ENCODE measurements around the gene USH1C.

The USH1C gene

GRCh38 chr11:17559341-17560087 lies 15.3 kb upstream of the USH1C start:
- H3K27me3 ChIP-seq (ENCODE audit: low read depth, low read length) = peaks cover 7% of the 10 kb centered on the region; the same call in 1 of the 2 replicates
- no peak overlapping the region for H2AFZ ChIP-seq (ENCODE audit: low read depth, low read length)
- TF ChIP-seq CTCF (IDR thresholded peaks at IDR 0.05; ENCODE audit: low read depth, low read length) (no peak), EZH2phosphoT487 (IDR thresholded peaks at IDR 0.05; ENCODE audit: low read depth) (no peak)

GRCh38 chr11:17558916-17559315 lies 14.7 kb upstream of the USH1C start:
- Histone ChIP-seq H4K20me1 (ENCODE audit: insufficient read depth, low read length) (no peaks in the 10 kb centered on the region), H3K9ac (ENCODE audit: low read length) (no peak overlapping the region), H2AFZ (ENCODE audit: low read depth, low read length) (no peak overlapping the region), H3K4me1 (ENCODE audit: low read length) (no peaks in the 10 kb centered on the region), H3K9me3 (ENCODE audit: insufficient read depth, low read length) (no peaks in the 10 kb centered on the region), H3K27me3 (ENCODE audit: low read depth, low read length) (peaks cover 7% of the 10 kb centered on the region; the same call in 1 of the 2 replicates), H3K4me2 (ENCODE audit: low read length) (no peak overlapping the region), H3K27ac (ENCODE audit: low read length) (no peak overlapping the region), H3K36me3 (replicated peaks; ENCODE audit: low read depth, low read length) (no peaks in the 10 kb centered on the region), H3K79me2 (ENCODE audit: low read length) (no peaks in the 10 kb centered on the region), H3K4me3 (ENCODE audit: low read length) (no peak overlapping the region)
- TF ChIP-seq CTCF (IDR thresholded peaks at IDR 0.05; ENCODE audit: low read depth, low read length) (no peak), EZH2phosphoT487 (IDR thresholded peaks at IDR 0.05; ENCODE audit: low read depth) (no peak)

More at GRCh38 chr11:17559341-17560087, 15.3 kb upstream of the USH1C start:
- Histone ChIP-seq H3K9me3 (ENCODE audit: insufficient read depth, low read length) (no peaks in the 10 kb centered on the region), H3K27ac (ENCODE audit: low read length) (no peak overlapping the region), H3K79me2 (ENCODE audit: low read length) (no peaks in the 10 kb centered on the region), H3K4me3 (ENCODE audit: low read length) (no peak overlapping the region), H3K36me3 (replicated peaks; ENCODE audit: low read depth, low read length) (no peaks in the 10 kb centered on the region), H4K20me1 (ENCODE audit: insufficient read depth, low read length) (no peaks in the 10 kb centered on the region), H3K9ac (ENCODE audit: low read length) (no peak overlapping the region), H3K4me2 (ENCODE audit: low read length) (no peak overlapping the region), H3K4me1 (ENCODE audit: low read length) (no peaks in the 10 kb centered on the region)

- Histone ChIP-seq H3K79me2 (ENCODE audit: low read length) (no peaks in the 10 kb centered on the region), H3K4me2 (ENCODE audit: low read length) (no peak overlapping the region), H4K20me1 (ENCODE audit: insufficient read depth, low read length) (no peaks in the 10 kb centered on the region), H3K36me3 (replicated peaks; ENCODE audit: low read depth, low read length) (no peaks in the 10 kb centered on the region), H3K4me1 (ENCODE audit: low read length) (peaks cover 7% of the 10 kb centered on the region), H3K4me3 (ENCODE audit: low read length) (no peak overlapping the region), H2AFZ (ENCODE audit: low read depth, low read length) (no peak overlapping the region), H3K27me3 (ENCODE audit: low read depth, low read length) (peaks cover 7% of the 10 kb centered on the region; the same call in 1 of the 2 replicates), H3K9ac (ENCODE audit: low read length) (no peak overlapping the region), H3K27ac (ENCODE audit: low read length) (no peak overlapping the region), H3K9me3 (ENCODE audit: insufficient read depth, low read length) (no peaks in the 10 kb centered on the region)
- TF ChIP-seq CTCF (IDR thresholded peaks at IDR 0.05; ENCODE audit: low read depth, low read length) (no peak), EZH2phosphoT487 (IDR thresholded peaks at IDR 0.05; ENCODE audit: low read depth) (no peak)
Observed at GRCh38 chr11:17558025-17558780, 14.0 kb upstream of the USH1C start.

GRCh38 chr11:17556999-17557398 lies 12.8 kb upstream of the USH1C start:
- no peaks in the 10 kb centered on the region for H4K20me1 ChIP-seq (ENCODE audit: insufficient read depth, low read length)

More at GRCh38 chr11:17556999-17557398, 12.8 kb upstream of the USH1C start:
- no peak overlapping the region for H3K9ac ChIP-seq (ENCODE audit: low read length)
- H3K4me3 ChIP-seq (ENCODE audit: low read length) = no peak overlapping the region
- H3K36me3 ChIP-seq (replicated peaks; ENCODE audit: low read depth, low read length) = no peaks in the 10 kb centered on the region
- H2AFZ ChIP-seq (ENCODE audit: low read depth, low read length) = no peak overlapping the region
- no peak overlapping the region for H3K4me2 ChIP-seq (ENCODE audit: low read length)
- H3K27me3 ChIP-seq (ENCODE audit: low read depth, low read length) = peaks cover 7% of the 10 kb centered on the region; the same call in 1 of the 2 replicates
- TF ChIP-seq CTCF (IDR thresholded peaks at IDR 0.05; ENCODE audit: low read depth, low read length) (no peak), EZH2phosphoT487 (IDR thresholded peaks at IDR 0.05; ENCODE audit: low read depth) (no peak)
- peaks cover 19% of the 10 kb centered on the region for H3K4me1 ChIP-seq (ENCODE audit: low read length)
- H3K79me2 ChIP-seq (ENCODE audit: low read length) = no peaks in the 10 kb centered on the region
- H3K27ac ChIP-seq (ENCODE audit: low read length) = no peak overlapping the region
- H3K9me3 ChIP-seq (ENCODE audit: insufficient read depth, low read length) = no peaks in the 10 kb centered on the region

Measured in OCI-LY3 (cell line).